Glomerular visceral epithelial cell (primary cell): ENCODE measurements around the gene PRKCE.
A peak's percentile ranks its signal among the peaks of the same experiment; 100 is the strongest.

Experiments used
- DNase-seq: peaks from one replicate; pipeline ENCODE4 v3.0.0-alpha.2; 2016; ENCODE audit errors: extremely low spot score

PRKCE gene

DNA sequence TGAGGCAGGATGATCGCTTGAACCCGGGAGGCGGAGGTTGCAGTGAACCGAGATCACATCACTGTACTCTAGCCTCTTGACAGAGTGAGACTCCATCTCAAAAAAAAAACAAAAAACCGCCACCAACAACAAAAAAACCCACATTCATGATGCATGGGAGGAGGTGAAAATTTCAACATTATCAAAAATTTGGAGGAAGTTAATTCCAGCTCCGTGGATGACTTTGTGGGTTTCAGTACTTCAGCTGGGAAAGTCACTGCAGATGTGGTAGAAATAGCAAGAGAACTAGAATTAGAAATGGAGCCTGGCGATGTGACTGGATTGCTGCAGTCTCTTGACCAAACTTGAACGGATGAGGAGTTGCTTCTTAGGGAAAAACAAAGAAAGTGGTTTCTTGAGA is 74.3 kb downstream of the PRKCE start:
- DNase-seq, result no peak

DNA sequence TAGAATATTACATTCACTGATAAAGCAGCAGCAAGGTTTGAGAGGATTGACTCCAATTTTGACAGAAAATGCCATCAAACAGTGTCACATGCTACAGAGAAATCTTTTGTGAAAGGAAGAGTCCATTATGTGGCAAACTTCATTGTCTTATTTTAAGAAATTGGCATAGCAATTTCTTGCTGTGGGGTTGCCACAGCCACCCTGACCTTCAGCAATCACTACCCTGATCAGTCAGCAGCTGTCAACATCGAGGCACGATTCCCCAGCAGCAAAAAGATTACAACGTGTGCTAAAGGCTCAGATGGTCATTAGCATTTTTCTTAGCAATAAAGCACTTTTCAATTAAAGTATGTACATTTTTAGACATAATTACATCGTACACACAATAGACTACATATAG is 74.7 kb downstream of the PRKCE start:
- no peak for DNase-seq

DNA sequence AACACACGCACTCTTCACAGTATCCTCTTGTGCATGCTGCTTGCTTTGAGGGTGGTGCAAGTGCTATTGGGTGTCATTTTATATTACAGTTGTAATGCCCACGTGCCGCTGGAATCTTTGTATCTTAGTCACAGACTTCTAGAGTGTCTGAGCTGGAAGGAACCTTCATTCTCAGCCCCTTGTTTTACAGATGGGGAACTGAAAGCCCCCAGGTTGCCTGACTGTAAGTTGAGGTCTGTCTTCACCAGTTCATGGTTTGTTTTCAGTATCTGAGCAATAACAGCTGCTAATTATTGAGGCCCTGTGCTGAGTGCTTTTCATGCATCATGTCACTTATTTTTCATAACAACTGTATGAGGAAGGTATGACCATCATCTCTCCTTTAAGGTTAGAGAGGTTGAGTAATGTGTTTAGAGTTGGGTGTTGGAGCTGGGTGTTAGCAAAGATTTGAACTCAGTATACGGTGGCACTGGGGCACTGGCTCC is 77.0 kb downstream of the PRKCE start:
- DNase-seq, result no peak

DNA sequence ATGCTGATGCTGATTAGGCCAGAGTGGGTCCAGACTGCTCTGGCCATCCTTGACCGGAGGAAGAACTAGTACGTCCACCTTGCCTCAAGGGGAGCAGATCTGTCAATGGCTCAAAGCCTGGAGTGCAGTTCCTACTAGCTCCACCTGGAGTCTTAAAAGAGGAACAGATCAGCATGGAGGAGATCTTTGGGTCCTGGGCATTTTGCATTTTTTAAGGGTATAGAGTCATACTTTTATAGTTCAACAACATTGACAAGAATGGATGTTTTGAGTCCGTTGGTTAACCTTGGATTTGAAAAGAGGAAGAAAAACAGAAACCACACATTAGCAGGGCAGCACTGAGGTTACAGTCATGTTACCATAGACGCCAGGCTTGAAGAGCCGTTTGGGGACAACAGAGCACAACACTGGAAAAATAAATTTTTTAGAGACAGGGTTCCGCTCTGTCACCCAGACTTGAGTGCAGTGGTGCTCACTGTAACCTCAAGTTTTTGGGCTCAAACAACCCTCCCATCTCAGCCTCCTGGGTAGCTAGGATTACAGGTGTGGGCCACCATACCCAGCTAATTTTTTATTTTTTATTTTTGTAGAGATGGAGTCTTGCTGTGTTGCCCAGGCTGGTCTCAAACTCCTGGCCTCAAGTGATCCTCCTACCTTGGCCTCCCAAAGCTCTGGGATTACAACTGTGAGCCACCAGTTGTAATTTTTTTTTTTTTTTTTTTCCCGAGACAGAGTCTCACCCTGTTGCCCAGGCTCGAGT is 78.5 kb downstream of the PRKCE start:
- no peak for DNase-seq

DNA sequence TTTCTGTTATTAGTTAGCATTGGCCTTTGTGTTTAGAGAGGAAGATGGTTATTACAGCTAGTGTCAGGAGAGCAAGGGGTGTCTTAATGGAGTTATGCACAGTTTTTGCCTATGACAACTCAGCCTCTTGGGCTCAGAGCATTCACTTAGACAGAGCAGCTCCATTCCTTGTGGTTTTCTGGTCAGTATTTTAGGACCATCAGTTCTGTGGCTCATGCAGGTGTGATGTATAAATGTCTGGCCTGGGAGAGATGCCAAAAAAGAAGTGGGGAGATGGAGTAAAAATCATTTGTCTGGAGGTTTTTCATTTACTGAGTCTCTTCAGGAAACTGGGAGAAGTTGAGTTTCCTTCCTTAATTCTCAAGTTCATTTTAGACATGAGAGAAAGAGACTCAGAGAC is 79.7 kb downstream of the PRKCE start:
- peak; percentile 52 for DNase-seq

DNA sequence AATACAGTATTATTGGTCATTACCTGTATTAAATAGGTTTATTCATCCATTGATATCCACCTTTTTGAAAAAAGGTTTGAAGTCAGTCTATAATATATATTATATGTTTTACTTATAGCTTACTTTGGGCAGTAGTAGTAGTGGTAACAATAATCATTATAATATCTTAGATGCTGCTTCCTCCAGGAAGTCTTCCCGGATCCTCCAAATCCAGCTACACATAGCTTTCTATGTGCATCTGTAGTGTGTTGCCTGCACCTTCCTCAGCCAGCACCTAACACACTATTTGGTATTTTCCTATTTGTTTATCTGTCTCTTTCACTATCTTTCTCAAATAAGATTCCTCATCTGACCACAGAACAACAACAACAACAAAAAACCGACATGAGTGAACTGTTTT is 81.0 kb downstream of the PRKCE start:
- no peak for DNase-seq

DNA sequence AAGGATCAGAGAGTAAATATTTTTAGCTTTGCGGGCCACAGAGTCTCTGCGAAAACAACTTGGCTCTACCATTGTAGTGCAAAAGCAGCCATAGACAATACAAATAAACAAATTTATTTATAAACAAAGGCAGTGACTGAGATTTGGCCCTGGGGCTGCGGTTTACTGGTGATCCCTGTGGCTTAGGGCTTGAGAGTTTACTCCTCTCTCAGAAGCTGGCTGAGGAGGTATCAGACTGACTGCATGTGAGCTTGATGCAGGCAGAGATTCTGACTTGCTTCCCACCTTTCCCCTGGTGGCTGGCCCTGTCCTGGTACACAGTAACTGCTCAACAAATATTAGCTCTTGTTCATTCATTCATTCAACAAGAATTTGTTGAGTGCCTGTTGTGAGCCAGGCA is 81.5 kb downstream of the PRKCE start:
- no peak for DNase-seq

DNA sequence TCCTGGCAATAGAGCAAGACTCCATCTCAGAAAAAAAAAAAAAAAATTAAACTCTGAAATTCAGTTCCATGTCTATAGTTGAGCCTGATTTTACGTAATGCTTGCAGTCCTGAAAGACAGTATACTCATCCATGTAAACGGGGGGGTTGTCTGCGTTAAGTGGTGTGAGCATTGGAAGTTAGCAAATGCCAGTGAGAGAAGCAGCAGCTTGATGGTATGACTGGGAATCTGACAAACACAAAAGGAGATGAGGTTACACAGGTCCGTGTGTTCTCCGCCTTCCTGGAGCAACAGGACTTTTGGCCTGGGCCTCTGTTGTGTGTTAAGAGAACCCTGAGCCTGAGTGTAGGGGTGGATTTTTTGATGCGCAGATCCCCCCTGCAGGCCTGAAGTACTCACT is 82.9 kb downstream of the PRKCE start:
- no peak for DNase-seq

DNA sequence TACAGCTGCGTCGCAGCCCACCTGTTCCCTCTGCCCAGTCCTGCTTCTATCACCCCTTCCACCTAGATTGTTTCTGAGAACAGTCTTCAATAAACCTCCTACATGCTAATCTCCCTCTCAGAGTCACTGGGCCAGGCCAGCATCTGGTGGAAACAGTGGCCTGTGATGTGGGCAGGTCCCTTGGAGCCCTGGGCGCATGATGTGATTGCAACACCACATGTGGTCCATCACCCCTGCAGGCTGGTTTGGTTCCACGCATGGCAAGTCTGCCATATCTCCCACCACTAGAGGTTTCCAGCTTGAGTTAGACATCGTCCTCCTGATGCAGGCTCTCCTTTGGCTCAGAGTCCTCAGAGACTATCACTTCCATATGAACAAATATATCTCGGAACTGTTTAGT is 83.5 kb downstream of the PRKCE start:
- DNase-seq, result no peak

DNA sequence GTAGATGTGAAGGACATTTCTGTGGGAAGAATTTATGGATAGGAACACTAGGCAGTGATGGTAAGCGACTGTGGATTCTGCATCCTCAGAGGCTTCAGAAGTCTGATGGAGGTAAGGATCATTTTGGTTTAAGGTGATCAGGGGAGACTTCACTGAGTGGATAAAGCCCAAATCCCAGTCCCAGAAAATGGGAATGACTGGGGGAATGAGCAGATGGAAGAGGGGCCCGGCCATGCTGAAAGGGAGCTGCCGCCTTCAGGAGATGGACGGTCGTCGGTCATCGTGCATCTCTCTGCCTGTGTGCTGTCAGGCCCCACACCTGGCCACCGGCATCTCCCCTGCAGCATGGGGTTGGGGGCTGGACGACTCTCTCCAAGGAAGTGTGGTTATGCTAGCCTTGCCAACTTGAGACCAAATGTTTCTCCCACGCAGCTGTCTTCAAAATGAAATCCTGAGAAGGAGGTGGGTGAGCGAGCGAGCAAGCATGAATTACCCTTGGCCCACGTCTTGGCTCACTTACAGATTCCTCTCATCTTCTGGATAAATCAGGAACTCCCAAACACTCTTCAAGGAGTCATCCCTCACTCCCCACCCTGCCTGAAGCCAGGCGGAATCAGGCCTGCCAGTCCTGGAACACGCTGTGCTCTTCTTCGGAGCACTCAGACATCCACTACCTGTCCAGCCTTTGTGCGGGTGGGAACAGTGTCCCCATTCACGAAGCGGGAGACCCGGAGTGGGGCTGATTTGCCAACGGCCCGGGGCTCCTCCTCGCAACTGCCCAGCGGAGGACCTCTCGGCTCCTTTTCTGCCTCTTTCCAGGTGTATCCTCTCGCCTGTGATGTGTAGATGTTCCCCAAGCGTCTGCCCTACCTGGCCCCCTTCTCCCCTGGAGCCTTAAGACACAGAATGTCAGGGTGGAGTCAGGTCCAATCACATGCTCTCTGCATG is 85.6 kb downstream of the PRKCE start:
- no peak for DNase-seq

DNA sequence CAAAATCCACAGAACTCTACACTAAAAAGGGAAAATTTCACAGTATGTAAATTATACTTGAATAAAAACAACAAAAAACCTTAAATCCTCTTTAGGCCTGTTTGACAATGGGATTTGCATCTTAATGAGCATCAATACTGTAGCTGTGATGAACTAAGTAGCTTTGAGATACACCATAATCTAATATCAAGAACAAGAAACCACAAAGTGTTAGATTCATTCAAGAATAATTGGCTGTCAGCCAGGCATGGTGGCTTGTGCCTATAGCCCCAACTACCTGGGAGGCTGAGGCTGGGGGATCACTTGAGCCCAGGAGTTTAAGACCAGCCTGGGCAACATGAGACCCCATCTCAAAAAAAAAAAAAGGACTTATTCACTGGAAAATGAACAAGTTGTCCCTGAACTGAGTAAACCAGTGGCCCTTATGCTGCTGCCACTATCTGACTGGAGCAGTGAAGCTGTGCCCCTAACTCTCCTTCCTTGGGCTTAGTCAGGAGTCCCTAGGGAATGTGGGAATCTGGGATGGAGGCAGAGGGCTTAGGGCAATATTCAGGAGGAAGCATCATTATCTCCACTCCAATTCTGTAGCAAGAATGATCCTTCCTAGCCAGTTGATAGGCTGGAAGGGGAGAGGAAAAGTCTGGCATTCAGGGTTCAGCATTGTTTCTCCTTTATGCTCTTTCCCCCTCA is 88.5 kb downstream of the PRKCE start:
- no peak for DNase-seq

DNA sequence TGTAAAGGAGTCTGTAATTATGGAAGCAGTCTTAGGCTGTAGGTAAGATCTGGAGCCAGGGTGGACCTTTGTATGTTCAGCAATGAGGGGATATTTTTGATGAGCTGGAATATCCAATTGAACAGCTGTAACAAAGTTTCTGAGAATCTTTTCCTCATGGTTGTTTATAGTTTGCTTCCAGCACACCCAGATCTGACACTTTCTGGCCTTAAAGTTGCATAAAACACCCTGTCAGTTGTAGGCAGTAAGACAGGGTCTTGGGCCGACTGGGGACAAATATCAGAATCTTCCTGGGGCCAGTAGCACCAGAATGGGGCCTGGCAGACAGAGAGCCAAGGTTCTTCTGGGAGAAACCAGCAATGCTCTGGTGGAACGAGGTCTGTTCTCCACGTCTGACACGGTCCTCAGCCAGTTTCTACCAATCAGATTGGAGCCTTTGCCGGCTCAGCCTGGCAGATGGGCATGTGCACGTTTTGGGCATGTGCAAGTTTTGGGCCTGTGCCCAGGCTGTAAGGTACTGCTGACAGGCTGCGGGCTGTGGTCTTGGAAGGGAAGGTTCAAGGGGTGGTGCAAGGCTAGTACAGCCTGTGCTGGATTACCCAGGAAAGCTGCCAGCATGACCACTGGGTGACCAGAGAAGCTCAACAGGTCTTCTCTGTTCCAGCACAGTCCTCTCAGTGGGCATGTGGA is 89.8 kb downstream of the PRKCE start:
- no peak for DNase-seq

DNA sequence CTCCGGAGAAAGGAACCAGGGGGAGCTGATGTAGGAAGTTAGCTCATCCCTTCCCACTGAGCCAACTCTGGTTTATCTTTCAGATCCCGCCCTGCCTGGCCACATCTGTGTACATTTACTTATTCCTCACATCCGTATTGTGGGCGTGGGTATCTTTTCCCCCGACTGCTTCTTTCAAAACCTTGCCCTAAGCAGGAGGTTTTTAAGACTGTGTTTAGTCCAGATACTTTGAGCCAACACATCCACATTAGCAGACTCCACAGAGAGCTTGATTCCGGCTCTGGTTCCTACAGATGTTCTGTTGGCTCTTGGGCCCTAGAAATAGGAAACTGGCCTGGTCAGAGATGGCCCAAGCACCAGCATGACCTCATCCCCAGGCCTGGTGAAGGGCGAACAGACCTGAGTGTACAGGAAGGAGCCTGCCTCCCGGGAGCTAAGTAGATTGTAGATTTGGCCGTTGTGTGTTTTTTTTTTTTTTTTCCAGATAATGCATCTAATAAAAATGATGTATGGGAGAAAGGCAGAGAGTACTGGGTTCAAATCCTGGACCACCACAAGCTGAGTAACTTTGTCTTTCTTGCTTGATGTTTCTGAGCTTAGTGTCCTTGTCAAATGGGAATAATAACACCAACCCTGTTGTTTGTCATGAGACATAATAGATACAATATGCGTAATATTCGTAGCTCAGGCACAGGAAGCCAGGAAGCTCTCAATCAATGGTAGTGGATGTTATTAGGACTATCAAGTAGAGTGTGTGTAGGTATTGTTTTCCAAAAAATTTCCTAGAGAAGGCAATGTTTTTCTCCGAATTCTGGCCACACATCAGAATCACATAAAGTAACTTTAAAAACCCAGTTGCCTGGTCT is 92.3 kb downstream of the PRKCE start:
- DNase-seq, result no peak

DNA sequence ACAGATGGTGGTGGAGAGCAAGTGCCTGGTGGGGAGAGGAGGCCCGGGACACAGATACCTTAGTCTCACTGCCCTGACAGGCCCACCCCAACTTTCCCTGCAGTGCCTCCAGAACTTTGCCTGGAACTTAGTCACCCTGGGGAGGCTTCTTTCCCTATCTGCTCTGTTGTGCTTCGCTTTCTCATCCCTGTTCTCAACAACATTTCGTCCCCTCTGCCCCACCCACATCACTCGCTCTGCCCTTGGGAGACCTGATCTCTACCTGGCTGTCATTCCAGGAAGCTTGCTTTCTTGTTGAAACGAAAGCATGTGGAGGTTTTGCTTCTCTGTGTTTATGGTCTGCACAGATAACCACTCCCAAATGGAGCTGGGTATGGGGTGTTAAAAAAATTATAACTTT is 93.8 kb downstream of the PRKCE start:
- no peak for DNase-seq

DNA sequence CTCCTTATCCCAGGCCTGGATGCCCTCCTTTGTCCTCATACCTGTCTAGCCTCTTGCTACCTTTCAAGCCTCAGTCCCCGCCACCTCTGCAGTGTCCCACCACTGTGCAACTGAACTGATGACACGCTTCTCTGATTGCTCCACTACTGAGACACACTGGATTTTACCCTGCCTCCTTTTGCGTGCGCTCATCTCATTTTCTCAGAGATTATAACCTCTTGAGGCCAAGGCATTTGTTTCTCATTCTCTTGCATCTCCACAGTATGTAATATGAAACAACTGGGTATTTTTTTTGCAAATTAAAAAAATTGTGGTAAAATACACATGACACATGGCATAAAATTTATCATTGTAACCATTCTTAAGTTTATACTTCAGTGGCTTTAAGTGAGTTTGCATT is 95.4 kb downstream of the PRKCE start:
- DNase-seq, result no peak

DNA sequence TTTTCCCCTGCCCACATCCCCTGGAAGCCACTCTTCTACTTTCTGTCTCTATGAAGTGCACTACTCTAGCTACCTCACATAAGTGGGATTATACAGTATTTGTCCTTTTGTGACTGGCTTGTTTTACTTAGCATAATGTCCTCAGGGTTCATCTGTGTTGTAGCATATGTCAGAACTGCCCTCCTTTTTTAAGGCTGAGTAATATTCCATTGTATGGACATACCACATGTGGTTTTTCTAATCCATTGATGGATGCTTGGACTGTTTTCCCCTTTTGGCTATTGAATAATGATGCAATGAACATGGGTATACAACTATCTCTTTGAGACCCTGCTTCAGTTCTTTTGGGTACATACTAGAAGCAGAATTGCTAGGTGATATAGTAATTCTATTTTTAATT is 95.9 kb downstream of the PRKCE start:
- no peak for DNase-seq

DNA sequence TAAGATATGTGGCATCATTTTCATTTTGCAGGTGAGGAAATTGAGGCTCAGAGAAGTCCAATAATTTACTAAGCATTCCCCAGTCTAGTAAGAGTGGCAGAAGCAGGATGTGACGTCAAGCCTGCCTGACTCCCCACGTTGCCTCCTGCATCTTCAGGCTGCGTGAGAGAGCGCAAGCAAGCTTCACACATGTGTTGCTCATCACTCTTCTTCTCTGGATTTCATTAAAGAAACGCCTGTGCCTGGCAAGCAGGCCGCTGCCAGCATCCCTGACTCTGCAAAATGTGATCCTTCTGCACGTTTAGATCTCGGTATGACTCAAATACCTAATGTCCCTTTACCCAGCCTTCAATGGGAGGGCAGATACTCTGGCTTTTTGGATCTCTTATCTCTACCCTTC is 96.8 kb downstream of the PRKCE start:
- DNase-seq, result no peak

DNA sequence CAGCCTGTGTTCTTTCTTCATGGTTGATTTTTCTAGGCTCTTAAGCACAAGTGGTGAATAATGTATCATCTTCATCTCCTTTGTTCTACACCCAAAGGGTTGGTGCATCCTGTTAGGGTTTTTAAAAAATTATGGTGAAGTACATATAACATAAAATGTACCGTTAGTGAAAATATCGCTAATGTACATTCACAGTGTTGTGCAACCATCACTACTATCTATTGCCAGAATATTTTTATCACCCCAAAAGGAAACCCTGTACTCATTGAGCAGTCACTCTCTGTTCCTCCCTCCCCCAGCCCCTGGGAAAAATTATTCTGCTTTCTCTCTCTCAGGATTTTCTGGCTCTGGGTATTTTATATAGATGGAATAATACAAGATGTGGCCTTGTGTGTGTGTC is 98.5 kb downstream of the PRKCE start:
- DNase-seq, result no peak

DNA sequence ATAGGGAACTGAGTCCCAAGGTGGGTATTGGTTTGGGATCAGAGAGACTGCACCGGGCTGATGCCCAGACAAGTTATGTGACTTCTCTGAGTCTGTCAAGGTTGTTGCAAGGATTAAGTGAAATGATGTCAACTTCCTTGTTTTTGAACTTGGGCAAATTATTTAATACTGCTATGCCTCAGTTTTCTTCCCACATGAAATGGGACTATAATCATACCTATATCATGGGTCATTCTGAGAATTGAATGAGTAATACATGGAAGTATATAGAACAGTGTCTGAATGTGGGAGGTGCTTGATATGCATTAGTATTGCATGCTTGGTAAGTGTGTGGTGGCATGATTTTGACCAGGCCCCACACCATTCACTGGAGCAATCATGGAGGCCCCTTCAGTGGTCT is 99.0 kb downstream of the PRKCE start:
- no peak for DNase-seq

DNA sequence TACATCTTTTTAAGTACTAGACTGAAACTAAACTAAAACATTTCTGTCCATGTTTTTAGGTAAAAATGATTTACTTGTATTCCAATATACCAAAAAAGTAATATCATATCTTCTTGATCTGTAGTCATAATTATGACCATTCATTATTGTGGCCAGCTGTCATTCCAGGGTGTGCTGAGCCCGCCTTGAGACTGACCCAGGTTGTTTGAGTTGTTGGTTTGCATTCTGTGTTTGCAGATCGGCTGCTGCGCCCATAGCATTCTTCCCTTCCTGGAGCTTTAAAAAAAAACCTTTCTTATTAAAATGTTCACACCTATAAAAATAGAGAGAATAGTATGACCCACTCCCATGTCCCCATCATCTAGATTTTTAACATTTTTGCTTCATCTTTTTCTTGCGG is 101.9 kb downstream of the PRKCE start:
- no peak for DNase-seq
